Measurements from ENCODE around the gene ADAMTS17. TPM values are rescaled to one million over a fixed set of nuclear protein-coding genes. Genes with fewer than 3 reads are reported as not detected.

ADAMTS17 gene
- total RNA-seq, 1 donor from 2014 or later, result 3.4 TPM

GRCh38 chr15:99925661-99926461, 415.9 kb downstream of the ADAMTS17 start:
- no peak for DNase-seq (ENCODE audit: low spot score)
- TF ChIP-seq CTCF (IDR thresholded peaks at IDR 0.05), result no peak
- Mint-ChIP-seq H3K4me1 (ENCODE audit: low read depth) (peaks cover 5% of the 10 kb centered on the region), H3K36me3 (ENCODE audit: low read depth) (no peaks in the 10 kb centered on the region), H3K27me3 (ENCODE audit: low read depth) (peaks cover 23% of the 10 kb centered on the region), H3K4me3 (ENCODE audit: unreplicated experiment) (peak overlapping the region; percentile 71), H3K9me3 (ENCODE audit: low read depth) (no peaks in the 10 kb centered on the region), H3K27ac (ENCODE audit: unreplicated experiment) (peak overlapping the region; percentile 51)

- no peak for TF ChIP-seq CTCF (IDR thresholded peaks at IDR 0.05)
- no peak for DNase-seq (ENCODE audit: low spot score)
- Mint-ChIP-seq H3K9me3 (ENCODE audit: low read depth) (no peaks in the 10 kb centered on the region), H3K27me3 (ENCODE audit: low read depth) (peaks cover 35% of the 10 kb centered on the region), H3K4me3 (ENCODE audit: unreplicated experiment) (no peak overlapping the region), H3K36me3 (ENCODE audit: low read depth) (no peaks in the 10 kb centered on the region), H3K4me1 (ENCODE audit: low read depth) (peaks cover 3% of the 10 kb centered on the region), H3K27ac (ENCODE audit: unreplicated experiment) (no peak overlapping the region)
These were observed 418.1 kb downstream of the ADAMTS17 start for GRCh38 chr15:99923711-99924110.

Other genes with a start within 250 kb of the ADAMTS17 start
- gene CERS3, start 187.0 kb upstream of the ADAMTS17 start, total RNA-seq, result not detected in 3 replicates